Tibial nerve (tissue), 4 donors: ENCODE data around the gene DZIP3. TPM values are rescaled to one million over a fixed set of nuclear protein-coding genes. Genes with fewer than 3 reads are reported as not detected.
"Not testable (repeated sequence)": the region's sequence is repeated elsewhere in the genome, so short reads cannot be mapped to it uniquely, and the experiment has no call there.

Experiments
- DNase-seq, 2 donors: peaks; one replicate each; pipeline ENCODE4 v3.0.0-alpha.2; 2019; ENCODE audit warnings: low spot score in 2 of 2
- H3K27ac ChIP-seq, 4 donors: fragments of 200-600 bp; sonication (generic) in 3 of 4; one replicate each; pipeline ENCODE4 v1.5.1; 2017 to 2019; ENCODE audit warnings: mild to moderate bottlenecking in 1 of 4
- H3K27me3 ChIP-seq, 2 donors: fragments of 200-600 bp; sonication (generic) in 1 of 2; one replicate each; pipeline versions ENCODE4 v1.5.1 to v1.6.0; 2017 to 2019
- H3K36me3 ChIP-seq, 3 donors: fragments of 200-600 bp; sonication (generic); one replicate each; pipeline ENCODE4 v1.5.1; 2018 to 2019
- H3K4me1 ChIP-seq, 4 donors: fragments of 200-600 bp; sonication (generic) in 3 of 4; one replicate each; pipeline ENCODE4 v1.5.1; 2017 to 2019
- H3K4me3 ChIP-seq, 4 donors: fragments of 200-600 bp; sonication (generic) in 3 of 4; one replicate each; pipeline ENCODE4 v1.5.1; 2017 to 2019; ENCODE audit warnings: mild to moderate bottlenecking in 1 of 4, moderate library complexity in 1 of 4
- H3K9me3 ChIP-seq, 4 donors: fragments of 200-600 bp; sonication (generic) in 3 of 4; one replicate each; pipeline ENCODE4 v1.5.1; 2017 to 2019
- EP300 ChIP-seq, 2 donors: sonication (generic); formaldehyde crosslinking; IDR thresholded peaks; one replicate each; pipeline ENCODE4 v1.6.1; 2017; ENCODE audit warnings: antibody characterized with exemption in 2 of 2, mild to moderate bottlenecking in 1 of 2
- POLR2A ChIP-seq, 2 donors: fragments of 450-650 bp; IDR thresholded peaks; one replicate each; pipeline ENCODE4 v1.6.1; 2017; ENCODE audit warnings: antibody characterized with exemption in 2 of 2, mild to moderate bottlenecking in 2 of 2, moderate library complexity in 2 of 2
- WGBS, 2 donors: methylation state at CpG; one replicate each; pipeline ENCODE4 v1.1.5; 2018; 5-methylcytosine and 5-hydroxymethylcytosine counted together
- total RNA-seq, 4 donors: library from RNA; depleted of rRNA; stranded (reverse); fragments of >200 nt; gene quantifications; one replicate each; pipeline ENCODE4 v1.1.0, GENCODE V29; 2016
- TF ChIP-seq, protein P1 (sequence below), 5 experiments: fragments of 200-600 bp in 3 of 5; fragments of 450-650 bp in 2 of 5; sonication (generic) in 3 of 5; IDR thresholded peaks; one replicate each; pipeline ENCODE4 v1.5.1; 2016 to 2019; ENCODE audit warnings: antibody characterized with exemption in 5 of 5, mild to moderate bottlenecking in 3 of 5, moderate library complexity in 2 of 5

The DZIP3 gene
- total RNA-seq, 4 donors from 2014 or later: 7.5 to 12.0 (median 10.1) TPM

DNA sequence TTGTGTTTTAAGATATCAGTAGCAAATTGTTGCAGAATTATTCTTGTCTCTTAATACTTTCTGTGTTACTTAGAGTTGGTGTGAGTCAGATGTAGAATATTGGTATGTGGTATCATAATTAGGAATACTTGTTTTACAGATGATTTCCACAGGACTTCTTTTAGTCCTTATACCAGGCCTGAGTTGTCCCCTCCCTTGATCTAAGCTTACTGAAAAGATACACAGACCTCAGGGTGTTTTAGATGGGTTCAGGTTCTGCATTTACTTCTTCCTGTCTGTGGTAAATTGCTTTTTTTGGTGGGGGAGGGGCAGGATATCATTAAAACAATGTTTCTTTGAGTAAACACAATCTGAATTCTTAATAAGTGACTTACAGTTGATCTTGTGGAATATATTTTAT is 14.2 kb downstream of the DZIP3 start:
- no peak overlapping the region for H3K4me3 ChIP-seq
- H3K27me3 ChIP-seq: no peaks in the 10 kb centered on the region
- peaks cover 0 to 1% (median 0%) of the 10 kb centered on the region in 3 donors for H3K36me3 ChIP-seq
- H3K27ac ChIP-seq: no peak overlapping the region
- TF ChIP-seq EP300 (IDR thresholded peaks at IDR 0.05): no peak
- TF ChIP-seq, protein P1, sequence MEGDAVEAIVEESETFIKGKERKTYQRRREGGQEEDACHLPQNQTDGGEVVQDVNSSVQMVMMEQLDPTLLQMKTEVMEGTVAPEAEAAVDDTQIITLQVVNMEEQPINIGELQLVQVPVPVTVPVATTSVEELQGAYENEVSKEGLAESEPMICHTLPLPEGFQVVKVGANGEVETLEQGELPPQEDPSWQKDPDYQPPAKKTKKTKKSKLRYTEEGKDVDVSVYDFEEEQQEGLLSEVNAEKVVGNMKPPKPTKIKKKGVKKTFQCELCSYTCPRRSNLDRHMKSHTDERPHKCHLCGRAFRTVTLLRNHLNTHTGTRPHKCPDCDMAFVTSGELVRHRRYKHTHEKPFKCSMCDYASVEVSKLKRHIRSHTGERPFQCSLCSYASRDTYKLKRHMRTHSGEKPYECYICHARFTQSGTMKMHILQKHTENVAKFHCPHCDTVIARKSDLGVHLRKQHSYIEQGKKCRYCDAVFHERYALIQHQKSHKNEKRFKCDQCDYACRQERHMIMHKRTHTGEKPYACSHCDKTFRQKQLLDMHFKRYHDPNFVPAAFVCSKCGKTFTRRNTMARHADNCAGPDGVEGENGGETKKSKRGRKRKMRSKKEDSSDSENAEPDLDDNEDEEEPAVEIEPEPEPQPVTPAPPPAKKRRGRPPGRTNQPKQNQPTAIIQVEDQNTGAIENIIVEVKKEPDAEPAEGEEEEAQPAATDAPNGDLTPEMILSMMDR (IDR thresholded peaks at IDR 0.05): no peak
- no peak for TF ChIP-seq POLR2A (IDR thresholded peaks at IDR 0.05)
- H3K4me1 ChIP-seq: peaks cover 0 to 6% (median 0%) of the 10 kb centered on the region in 4 donors
- no peaks in the 10 kb centered on the region for H3K9me3 ChIP-seq
- DNase-seq: no peak

DNA sequence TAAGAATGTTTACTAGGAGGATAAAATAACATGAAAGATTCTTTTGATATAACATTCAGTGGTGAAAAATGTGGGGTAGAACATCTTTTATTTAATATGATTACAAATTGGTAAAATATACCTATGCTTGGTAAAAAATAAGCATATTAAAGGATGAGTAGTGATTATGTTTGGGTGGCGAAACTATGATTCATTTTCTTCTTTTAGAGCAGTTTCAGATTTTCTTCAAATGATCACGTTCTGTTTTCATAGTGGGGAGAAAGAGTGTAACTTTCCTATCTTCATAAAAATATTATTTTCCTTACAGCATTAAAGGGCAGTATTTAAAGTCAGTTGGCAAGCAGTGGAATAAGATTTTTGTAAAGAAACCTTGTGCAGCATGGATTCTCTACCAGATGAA is 15.5 kb downstream of the DZIP3 start:
- TF ChIP-seq, protein P1 (IDR thresholded peaks at IDR 0.05): no peak
- TF ChIP-seq POLR2A (IDR thresholded peaks at IDR 0.05) (no peak), EP300 (IDR thresholded peaks at IDR 0.05) (no peak)
- no peaks in the 10 kb centered on the region for H3K27me3 ChIP-seq
- peaks cover 0 to 6% (median 0%) of the 10 kb centered on the region in 4 donors for H3K4me1 ChIP-seq
- DNase-seq: no peak
- 94% methylated on average over 2 of the region's 2 CpGs for WGBS, 2 donors
- no peaks in the 10 kb centered on the region for H3K9me3 ChIP-seq
- H3K36me3 ChIP-seq: peaks cover 0 to 13% (median 0%) of the 10 kb centered on the region in 3 donors
- no peak overlapping the region for H3K4me3 ChIP-seq
- H3K27ac ChIP-seq: no peak overlapping the region

DNA sequence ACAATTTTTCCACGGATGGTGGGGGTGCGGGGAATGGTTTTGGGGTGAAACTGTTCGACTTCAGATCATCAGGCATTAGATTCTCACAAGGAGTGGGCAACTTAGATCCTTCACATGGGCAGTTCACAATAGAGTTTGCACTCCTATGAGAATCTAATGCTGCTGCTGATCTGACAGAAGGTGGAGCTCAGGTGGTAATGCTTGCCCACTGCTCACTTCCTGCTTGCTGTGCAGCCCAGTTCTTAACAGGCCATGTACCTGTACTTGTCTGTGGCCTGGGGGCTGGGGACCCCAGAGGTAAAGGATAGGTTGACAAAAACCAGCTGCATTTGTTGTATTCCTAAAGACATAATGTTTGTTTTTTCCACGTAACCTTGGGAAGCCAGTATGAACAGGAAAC is 16.0 kb downstream of the DZIP3 start:
- Histone ChIP-seq H3K9me3 (no peaks in the 10 kb centered on the region), H3K36me3 (peaks cover 0 to 13% (median 0%) of the 10 kb centered on the region in 3 donors), H3K4me3 (no peak overlapping the region), H3K27me3 (no peaks in the 10 kb centered on the region), H3K27ac (no peak overlapping the region), H3K4me1 (peaks cover 0 to 6% (median 0%) of the 10 kb centered on the region in 4 donors)
- TF ChIP-seq EP300 (IDR thresholded peaks at IDR 0.05) (no peak), POLR2A (IDR thresholded peaks at IDR 0.05) (no peak)
- TF ChIP-seq, protein P1 (IDR thresholded peaks at IDR 0.05): no peak
- WGBS, 2 donors: 71 to 82% methylated on average over 4 of the region's 4 CpGs
- DNase-seq: no peak

DNA sequence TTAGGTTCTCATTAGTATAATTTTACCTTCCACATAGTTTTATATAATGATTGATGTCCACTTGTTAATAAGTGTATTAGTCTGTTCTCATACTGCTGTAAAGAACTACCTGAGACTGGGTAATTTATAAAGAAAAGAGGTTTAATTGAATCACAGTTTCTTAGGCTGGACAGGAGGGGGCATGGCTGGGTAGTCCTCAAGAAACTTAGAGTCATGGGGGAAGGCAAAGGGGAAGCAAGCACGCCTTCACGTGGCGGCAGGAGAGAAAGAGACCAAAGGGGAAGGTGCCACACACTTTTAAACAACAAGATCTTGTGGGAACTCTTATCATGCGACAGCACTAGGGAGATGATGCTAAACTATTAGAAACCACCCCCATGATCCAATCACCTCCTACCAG is 19.2 kb downstream of the DZIP3 start:
- Histone ChIP-seq H3K27ac (no peak overlapping the region), H3K9me3 (no peaks in the 10 kb centered on the region), H3K36me3 (peaks cover 0 to 18% (median 0%) of the 10 kb centered on the region in 3 donors), H3K4me1 (no peaks in the 10 kb centered on the region), H3K27me3 (no peaks in the 10 kb centered on the region), H3K4me3 (no peak overlapping the region)
- TF ChIP-seq EP300 (IDR thresholded peaks at IDR 0.05) (no peak), POLR2A (IDR thresholded peaks at IDR 0.05) (no peak)
- TF ChIP-seq, protein P1 (IDR thresholded peaks at IDR 0.05): no peak
- WGBS, 2 donors: 76 to 80% methylated on average over 4 of the region's 4 CpGs
- no peak for DNase-seq

DNA sequence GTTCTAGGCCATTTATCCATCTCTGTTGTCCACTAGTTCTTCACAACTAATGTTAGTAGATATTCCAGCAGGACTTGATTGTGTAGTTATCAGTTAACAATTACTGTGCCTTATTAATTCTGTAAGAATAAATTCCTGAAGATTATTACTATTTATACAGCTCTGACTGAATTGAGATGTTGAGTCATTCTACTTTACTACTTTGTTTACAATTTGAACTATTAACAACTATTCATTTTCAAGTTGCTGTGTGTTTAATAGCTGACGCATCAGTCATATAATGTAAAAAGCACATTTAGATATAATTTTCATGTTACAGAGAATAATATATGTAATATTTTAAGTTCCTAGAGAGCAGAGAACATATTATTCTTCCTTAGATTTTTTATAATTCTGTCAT is 21.1 kb downstream of the DZIP3 start:
- no peaks in the 10 kb centered on the region for H3K27me3 ChIP-seq
- DNase-seq: no peak
- H3K27ac ChIP-seq: no peak overlapping the region
- TF ChIP-seq, protein P1 (IDR thresholded peaks at IDR 0.05): no peak
- TF ChIP-seq EP300 (IDR thresholded peaks at IDR 0.05): no peak
- TF ChIP-seq POLR2A (IDR thresholded peaks at IDR 0.05): no peak
- no peaks in the 10 kb centered on the region for H3K9me3 ChIP-seq
- 93 to 96% methylated on average over 1 of the region's 1 CpG for WGBS, 2 donors
- no peak overlapping the region for H3K4me3 ChIP-seq
- peaks cover 0 to 28% (median 0%) of the 10 kb centered on the region in 3 donors for H3K36me3 ChIP-seq
- no peaks in the 10 kb centered on the region for H3K4me1 ChIP-seq

DNA sequence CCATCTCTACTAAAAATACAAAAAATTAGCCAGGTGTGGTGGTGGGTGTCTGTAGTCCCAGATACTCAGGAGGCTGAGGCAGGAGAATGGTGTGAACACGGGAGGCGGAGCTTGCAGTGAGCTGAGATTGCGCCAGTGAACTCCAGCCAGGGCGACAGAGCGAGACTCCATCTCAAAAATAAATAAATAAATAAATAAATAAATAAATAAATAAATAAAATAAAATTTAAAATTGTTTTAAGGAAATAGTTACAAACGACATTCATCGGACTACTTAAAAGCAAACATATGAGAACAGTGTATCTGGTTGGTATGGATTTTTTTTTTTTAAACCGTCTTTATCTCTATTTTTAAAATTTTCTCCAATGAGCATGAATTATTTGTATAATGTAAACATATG is 26.6 kb downstream of the DZIP3 start:
- not testable (repeated sequence) for H3K4me3 ChIP-seq, DNase-seq, H3K9me3 ChIP-seq, H3K4me1 ChIP-seq, H3K27ac ChIP-seq, H3K27me3 ChIP-seq
- whole genome bisulfite sequencing, 2 donors: 97 to 98% methylated on average over 8 of the region's 8 CpGs
- peaks cover 0 to 56% (median 0%) of the 10 kb centered on the region in 3 donors for H3K36me3 ChIP-seq
